ENCODE measurements around the gene PCDHA1. TPM values are rescaled to one million over a fixed set of nuclear protein-coding genes. Genes with fewer than 3 reads are reported as not detected.

The PCDHA1 gene
- total and polyA plus RNA-seq, 2 donors (not counting 3 experiments of a cell fraction or from before 2014, with no cell fraction given) = 0.04 TPM; not detected in 1

GRCh38 chr5:140868721-140869554 lies 83.0 kb downstream of the PCDHA1 start, which contains the start of gene PCDHA11:
PCDHA11 (plus strand) TSS chr5:140868957; CDS start chr5:140869104, 147 bp downstream.
- H3K9ac ChIP-seq (replicated peaks; ENCODE audit: extremely low read depth, insufficient read depth, low read length) = no peak within 1 kb of the TSS
- no peaks in the 10 kb centered on the region for H3K9me1 ChIP-seq (replicated peaks; ENCODE audit: control insufficient read depth, extremely low read depth, insufficient read depth, low read length)
- ChIA-PET CTCF (interaction anchor here (0.7 to 1.8 kb wide), 7 partner anchors 12 to 461 kb away, joined by 3 to 9 read pairs (median 4); partner anchors contain the start of gene PCDHGA1), POLR2A (no interaction called here)
- intact Hi-C loops (cut with micrococcal nuclease) (loop anchor here (1.0 kb wide), 1 partner anchor 172 kb away; no protein-coding TSS in a partner anchor), dilution Hi-C loops (cut with MboI; ENCODE audit: extremely low pct_ligation_motif_present, low sequenced_read_pairs) (no loop called here)
- H3K36me3 ChIP-seq (ENCODE audit: control insufficient read depth in 2 of 2, extremely low read depth in 1 of 2, insufficient read depth in 2 of 2, low read length in 2 of 2) = no peaks in the 10 kb centered on the region
- H3K9me3 ChIP-seq (replicated peaks; ENCODE audit: control insufficient read depth, insufficient read depth, low read length) = no peaks in the 10 kb centered on the region
- FAIRE-seq = no peak
- no peaks in the 10 kb centered on the region for H3K27me3 ChIP-seq (ENCODE audit: control insufficient read depth in 2 of 2, insufficient read depth in 2 of 2, low read length in 2 of 2)
- H3K4me1 ChIP-seq (ENCODE audit: control insufficient read depth, extremely low read depth, insufficient read depth, low read length) = no peaks in the 10 kb centered on the region
- no peaks in the 10 kb centered on the region for H3K79me2 ChIP-seq (ENCODE audit: control insufficient read depth, insufficient read depth, low read length)
- no peak for TF ChIP-seq MYC (IDR thresholded peaks at IDR 0.05; ENCODE audit: low read depth, low read length)
- peak in 1 of 2 donors; percentile 9 for TF ChIP-seq CTCF (IDR thresholded peaks at IDR 0.05; ENCODE audit: extremely low read depth in 1 of 2, insufficient read depth in 1 of 2, low read depth in 1 of 2, low read length in 2 of 2)
- H4K20me1 ChIP-seq (replicated peaks; ENCODE audit: control insufficient read depth, extremely low read depth, insufficient read depth, low read length) = no peaks in the 10 kb centered on the region
- no peak within 1 kb of the TSS for H3K4me3 ChIP-seq (replicated peaks in 1 of 3; ENCODE audit: insufficient read depth in 1 of 3, low read depth in 1 of 3, low read length in 3 of 3)
- BruUV-seq (replicated peaks) = no TSS peak
- peak; percentile 12 for DNase-seq (ENCODE audit: low read depth, low spot score)
- H3K27ac ChIP-seq (ENCODE audit: insufficient read depth, low read depth, low read length) = no peak within 1 kb of the TSS
- H3K4me2 ChIP-seq (ENCODE audit: insufficient read depth, low read length) = no peak within 1 kb of the TSS
- H2AFZ ChIP-seq (ENCODE audit: low read depth, low read length) = no peak within 1 kb of the TSS

- Histone ChIP-seq H3K9me1 (replicated peaks; ENCODE audit: control insufficient read depth, extremely low read depth, insufficient read depth, low read length) (no peaks in the 10 kb centered on the region), H3K9ac (replicated peaks; ENCODE audit: extremely low read depth, insufficient read depth, low read length) (no peak overlapping the region), H3K79me2 (ENCODE audit: control insufficient read depth, insufficient read depth, low read length) (no peaks in the 10 kb centered on the region), H3K9me3 (replicated peaks; ENCODE audit: control insufficient read depth, insufficient read depth, low read length) (no peaks in the 10 kb centered on the region), H4K20me1 (replicated peaks; ENCODE audit: control insufficient read depth, extremely low read depth, insufficient read depth, low read length) (no peaks in the 10 kb centered on the region), H3K27me3 (ENCODE audit: control insufficient read depth in 2 of 2, insufficient read depth in 2 of 2, low read length in 2 of 2) (no peaks in the 10 kb centered on the region), H3K4me2 (ENCODE audit: insufficient read depth, low read length) (no peak overlapping the region), H3K27ac (ENCODE audit: insufficient read depth, low read depth, low read length) (no peak overlapping the region), H3K4me3 (replicated peaks in 1 of 3; ENCODE audit: insufficient read depth in 1 of 3, low read depth in 1 of 3, low read length in 3 of 3) (no peak overlapping the region), H3K4me1 (ENCODE audit: control insufficient read depth, extremely low read depth, insufficient read depth, low read length) (no peaks in the 10 kb centered on the region), H3K36me3 (ENCODE audit: control insufficient read depth in 2 of 2, extremely low read depth in 1 of 2, insufficient read depth in 2 of 2, low read length in 2 of 2) (no peaks in the 10 kb centered on the region), H2AFZ (ENCODE audit: low read depth, low read length) (no peak overlapping the region)
- DNase-seq (ENCODE audit: low read depth, low spot score) (no peak), FAIRE-seq (no peak)
- POLR2A ChIA-PET = no interaction called here
- no peak for TF ChIP-seq FOS (IDR thresholded peaks at IDR 0.05; ENCODE audit: borderline replicate concordance, insufficient read depth, low read length)
- TF ChIP-seq EZH2 (IDR thresholded peaks at IDR 0.05; ENCODE audit: borderline replicate concordance, low read depth, low read length, severe bottlenecking) = no peak
- TF ChIP-seq POLR2AphosphoS5 (IDR thresholded peaks at IDR 0.05; ENCODE audit: insufficient read depth, low read depth, low read length) = no peak
- TF ChIP-seq, protein P1, sequence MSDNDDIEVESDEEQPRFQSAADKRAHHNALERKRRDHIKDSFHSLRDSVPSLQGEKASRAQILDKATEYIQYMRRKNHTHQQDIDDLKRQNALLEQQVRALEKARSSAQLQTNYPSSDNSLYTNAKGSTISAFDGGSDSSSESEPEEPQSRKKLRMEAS (IDR thresholded peaks at IDR 0.05; ENCODE audit: insufficient read depth, insufficient read length) = no peak
- no peak for TF ChIP-seq MYC (IDR thresholded peaks at IDR 0.05; ENCODE audit: low read depth, low read length)
- no peak for TF ChIP-seq CTCF (IDR thresholded peaks at IDR 0.05; ENCODE audit: extremely low read depth in 1 of 2, insufficient read depth in 1 of 2, low read depth in 1 of 2, low read length in 2 of 2)
- TF ChIP-seq GATA2 (IDR thresholded peaks at IDR 0.05; ENCODE audit: insufficient read depth, insufficient read length, low read depth, low read length) = no peak
- no peak for TF ChIP-seq POLR2A (IDR thresholded peaks at IDR 0.05; ENCODE audit: low read depth, low read length)
- no peak for TF ChIP-seq JUN (IDR thresholded peaks at IDR 0.05; ENCODE audit: borderline replicate concordance, insufficient read depth, insufficient read length, low read depth)
- CTCF ChIA-PET = interaction anchor here (0.7 to 1.8 kb wide), 7 partner anchors 13 to 461 kb away, joined by 3 to 9 read pairs (median 4); partner anchors contain the start of gene PCDHGA1
- dilution Hi-C loops (cut with MboI; ENCODE audit: extremely low pct_ligation_motif_present, low sequenced_read_pairs) (no loop called here), intact Hi-C loops (cut with micrococcal nuclease) (no loop called here)
- no TSS peak for BruUV-seq (replicated peaks)
Measured at GRCh38 chr5:140869555-140869886, 83.6 kb downstream of the PCDHA1 start.
